ENCODE data around the gene HRC.
"Not testable (repeated sequence)": the region's sequence is repeated elsewhere in the genome, so short reads cannot be mapped to it uniquely, and the experiment has no call there.

HRC gene

DNA sequence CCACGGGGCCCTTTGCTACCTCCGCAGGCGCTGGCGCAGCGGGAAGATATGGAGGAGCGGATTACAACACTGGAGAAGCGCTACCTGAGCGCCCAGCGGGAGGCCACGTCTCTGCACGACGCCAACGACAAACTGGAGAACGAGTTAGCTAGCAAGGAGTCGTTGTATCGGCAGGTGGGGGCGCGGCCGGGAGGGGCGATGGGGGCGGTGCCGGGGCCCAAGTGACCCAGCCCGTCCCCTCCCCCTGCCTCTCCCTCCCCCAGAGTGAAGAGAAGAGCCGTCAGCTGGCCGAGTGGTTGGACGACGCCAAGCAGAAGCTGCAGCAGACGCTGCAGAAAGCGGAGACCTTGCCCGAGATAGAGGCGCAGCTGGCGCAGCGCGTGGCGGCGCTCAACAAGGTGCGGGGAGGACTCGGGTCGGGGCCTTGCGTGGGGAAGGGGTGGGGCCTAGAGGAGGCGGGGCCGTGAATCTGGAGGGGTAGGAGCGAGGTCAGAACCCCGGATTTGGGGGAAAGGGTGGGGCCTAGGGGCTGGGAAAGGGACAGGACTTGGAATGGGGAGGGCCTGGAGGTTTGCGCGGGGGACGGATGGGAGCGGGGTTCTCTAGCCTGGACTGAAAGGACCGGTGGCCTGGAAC lies 22.1 kb downstream of the HRC start:
- DNase-seq: no peak

DNA sequence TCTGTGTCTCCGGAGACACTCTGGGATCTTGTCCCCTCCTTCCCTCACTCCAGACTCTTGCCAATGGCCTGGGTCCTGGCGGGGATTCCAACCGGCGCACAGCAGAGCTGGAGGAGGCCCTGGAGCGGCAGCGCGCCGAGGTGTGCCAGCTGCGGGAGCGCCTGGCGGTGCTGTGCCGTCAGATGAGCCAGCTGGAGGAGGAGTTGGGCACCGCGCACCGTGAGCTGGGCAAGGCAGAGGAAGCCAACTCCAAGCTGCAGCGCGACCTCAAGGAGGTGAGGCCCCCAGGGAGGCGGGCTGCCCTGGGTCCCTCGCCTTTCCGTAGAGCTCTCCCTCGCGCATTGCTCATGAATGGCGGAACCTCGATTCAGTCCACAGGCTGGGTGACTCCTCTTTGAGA lies 24.9 kb downstream of the HRC start:
- no peak for DNase-seq

DNA sequence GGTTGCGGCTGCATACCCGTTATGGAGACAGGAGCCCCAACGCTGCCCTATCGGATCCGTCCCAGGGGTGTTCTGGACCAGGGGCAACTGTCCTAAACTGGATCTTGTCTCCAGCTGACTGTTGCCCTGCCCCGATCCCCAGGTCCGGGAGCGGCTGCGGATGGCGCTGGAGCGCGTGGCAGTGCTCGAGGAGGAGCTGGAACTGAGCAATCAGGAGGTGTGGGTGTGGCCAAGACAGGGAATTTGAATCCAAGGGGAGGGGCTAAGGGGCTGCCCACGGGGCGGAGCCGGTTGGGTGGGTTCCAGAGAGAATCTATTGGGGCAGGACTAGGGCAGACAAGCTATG lies 26.0 kb downstream of the HRC start:
- DNase-seq: no peak

DNA sequence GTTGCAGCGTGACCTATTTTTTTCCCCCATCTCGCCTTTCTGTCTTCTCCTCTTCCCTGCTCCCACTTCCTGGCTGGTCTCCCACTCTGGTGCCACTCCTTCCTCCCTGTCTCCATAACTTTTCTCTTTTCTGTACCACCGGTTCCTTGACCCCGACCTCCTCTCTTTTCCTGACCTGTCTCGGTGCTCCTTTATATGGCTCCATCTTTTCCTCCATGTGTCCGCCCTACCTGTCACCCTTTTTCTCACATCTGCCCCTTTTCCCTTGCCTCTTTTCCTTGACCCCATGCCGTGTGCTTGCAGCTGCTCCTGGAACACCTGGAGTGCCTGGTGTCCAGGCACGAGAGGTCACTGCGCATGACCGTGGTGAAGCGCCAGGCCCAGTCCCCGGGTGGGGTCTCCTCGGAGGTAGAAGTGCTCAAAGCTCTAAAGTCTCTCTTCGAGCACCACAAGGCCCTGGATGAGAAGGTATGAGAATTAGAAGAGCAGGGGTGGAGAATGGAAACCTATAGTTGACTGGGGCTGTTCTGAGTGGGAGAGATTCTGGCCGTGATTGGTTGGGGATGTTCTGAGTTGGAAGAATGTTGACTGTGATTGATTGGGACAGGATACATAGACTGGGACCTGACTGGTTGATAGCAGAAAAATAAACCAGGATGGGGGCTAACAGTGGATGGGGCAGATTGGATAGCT lies 26.5 kb downstream of the HRC start:
- no peak for DNase-seq

DNA sequence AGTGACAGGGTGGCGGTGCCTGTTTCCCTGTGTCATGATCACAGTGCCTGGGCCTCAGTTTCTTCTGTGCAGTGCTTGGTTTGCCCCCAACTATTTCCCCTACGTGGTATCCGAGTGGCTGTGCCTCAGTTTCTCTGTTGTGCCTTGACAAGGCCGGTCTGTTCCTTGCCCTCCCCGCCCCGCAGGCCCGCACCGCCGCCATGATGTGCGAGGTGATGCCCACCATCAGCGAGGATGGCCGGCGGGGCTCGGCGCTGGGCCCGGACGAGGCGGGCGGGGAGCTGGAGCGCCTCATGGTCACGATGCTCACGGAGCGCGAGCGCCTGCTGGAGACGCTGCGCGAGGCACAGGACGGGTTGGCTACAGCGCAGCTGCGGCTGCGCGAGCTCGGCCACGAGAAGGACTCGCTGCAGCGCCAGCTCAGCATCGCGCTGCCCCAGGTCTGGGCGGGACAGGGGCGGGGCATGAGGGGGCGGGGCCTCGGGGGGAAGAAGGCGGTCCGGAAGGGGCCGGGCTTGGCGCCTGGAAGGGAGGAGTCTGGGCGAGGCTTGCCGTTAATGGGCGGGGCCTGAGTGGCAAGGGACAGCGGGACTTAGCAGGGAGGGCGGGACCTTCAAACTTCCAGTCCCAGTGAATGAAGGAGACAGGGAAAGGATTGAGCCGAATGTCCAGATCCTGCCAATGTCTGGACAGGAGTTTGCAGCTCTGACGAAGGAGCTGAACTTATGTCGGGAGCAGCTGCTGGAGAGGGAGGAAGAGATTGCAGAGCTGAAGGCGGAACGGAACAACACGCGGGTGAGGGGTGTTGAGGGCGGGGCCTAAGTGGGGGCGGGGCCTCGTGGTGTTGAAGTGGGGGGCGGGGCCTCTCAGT lies 27.3 kb downstream of the HRC start:
- DNase-seq: peak; percentile 87

DNA sequence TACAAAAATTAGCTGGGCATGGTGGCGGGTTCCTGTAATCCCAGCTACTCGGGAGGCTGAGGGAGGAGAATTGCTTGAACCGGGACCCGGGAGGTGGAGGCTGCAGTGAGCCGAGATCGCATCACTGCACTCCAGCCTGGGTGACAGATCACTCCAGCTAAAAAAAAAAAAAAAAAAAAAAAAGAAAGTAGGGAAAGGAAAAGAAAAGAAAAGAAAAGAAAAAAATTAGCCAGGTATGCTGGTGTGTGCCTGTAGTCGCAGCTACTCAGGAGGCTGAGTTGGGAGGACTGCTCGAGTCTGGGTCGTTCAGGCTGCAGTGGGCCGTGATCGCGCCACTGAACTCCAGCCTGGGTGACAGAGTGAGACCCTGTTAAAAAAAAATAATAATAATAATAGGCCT lies 28.0 kb downstream of the HRC start:
- not testable (repeated sequence) for DNase-seq

DNA sequence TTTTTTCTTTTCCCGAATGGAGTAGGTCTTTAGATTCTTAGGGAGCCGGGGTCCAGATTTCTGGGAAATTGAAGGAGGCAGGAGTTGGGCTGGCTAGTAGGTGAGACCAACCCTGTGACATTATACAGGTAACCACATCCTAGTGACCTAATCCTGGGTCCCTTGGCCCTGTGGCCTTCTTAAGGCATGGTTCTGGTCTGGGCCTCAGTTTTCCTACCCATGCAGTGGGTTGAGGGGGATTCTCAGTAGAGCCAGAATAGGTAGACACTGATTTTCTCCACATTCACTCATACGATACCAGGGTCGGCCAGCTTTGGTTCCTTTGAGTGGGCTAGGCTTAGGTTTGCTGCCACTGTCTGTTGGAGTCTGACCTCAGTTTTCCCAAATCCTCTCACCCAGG lies 28.6 kb downstream of the HRC start:
- no peak for DNase-seq

DNA sequence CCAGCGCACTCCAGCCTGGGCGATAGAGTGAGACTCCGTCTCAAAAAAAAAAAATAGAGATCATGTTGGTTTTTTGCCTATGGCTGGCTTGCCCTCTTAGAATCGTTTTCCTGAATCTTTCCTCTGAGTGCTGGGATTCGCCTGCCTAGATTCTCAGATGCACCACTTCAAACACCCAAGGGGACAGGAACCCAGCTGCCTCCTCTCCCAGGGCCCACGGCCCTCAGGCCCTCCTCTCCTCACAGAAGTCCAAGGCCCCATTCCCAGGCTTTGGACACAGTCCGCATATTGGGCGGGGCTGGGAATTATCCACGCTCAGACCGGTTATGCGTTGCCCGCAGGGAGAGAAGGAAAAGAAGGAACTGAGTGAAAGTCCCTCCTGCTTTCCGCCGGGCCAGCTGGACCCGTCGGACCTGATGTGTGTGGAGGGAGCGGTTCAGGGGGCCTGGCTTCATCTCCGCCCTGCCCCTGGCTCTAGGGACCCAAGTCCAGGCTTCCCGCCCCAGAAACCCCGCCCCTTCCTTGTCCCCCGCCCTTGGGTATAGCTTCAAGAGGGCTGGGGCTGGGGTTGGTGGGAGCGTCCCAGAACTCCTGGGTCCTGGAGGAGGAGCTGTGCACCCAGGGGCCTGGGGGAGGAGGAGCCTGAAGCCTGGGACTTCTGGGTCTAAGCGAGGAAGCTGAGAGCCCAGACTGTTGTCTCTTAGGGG lies 30.0 kb downstream of the HRC start:
- DNase-seq: no peak

DNA sequence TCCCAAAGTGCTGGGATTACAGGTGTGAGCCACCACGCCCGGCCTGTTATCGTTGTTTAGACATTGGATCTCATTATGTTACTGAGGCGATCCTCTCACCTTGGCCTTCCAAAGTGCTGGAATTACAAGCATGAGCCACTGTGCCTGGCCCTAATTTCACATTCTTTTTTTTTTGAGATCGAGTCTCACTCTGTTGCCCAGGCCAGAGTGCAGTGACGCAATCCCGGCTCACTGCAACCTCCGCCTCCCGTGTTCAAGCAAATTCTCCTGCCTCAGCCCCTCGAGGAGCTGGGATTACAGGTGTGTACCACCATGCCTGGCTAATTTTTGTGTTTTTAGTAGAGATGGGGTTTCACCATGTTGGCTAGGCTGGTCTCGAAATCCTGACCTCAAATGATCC lies 31.9 kb downstream of the HRC start:
- not testable (repeated sequence) for DNase-seq

DNA sequence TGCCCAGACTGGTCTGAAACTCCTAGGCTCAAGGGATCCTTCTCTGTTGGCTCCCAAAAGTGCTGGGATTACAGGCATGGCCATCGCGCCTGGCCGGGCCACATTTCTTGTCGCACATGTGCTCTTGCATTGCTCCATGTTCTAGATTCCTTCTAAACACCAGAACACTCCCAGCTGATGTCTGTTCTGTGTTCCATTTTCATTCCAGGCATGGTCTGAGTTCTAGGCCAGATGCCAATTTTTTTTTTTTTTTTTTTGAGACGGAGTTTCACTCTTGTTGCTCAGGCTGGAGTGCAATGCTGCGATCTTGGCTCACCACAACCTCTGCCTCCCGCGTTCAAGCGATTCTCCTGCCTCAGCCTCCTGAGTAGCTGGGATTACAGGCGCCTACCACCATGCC lies 33.4 kb downstream of the HRC start:
- DNase-seq: not testable (repeated sequence)

DNA sequence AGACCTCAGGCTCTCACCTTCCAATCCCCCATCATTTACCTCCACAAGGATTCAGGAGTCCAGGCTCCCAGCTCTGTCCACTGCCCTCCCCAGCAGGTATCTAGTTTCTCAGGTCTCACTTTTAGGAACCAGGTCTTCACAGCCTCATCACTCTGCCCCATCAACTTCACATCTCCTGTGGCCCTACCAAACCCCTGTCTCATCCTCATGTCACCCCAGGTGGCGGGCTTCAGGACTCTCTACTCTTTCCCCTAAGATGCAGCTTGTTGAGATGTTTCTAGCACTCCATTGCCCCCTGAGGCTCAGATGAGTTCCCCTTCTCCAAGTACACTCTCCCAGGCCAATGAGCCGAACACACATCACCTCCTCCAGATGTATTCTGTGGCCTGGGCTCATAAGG lies 34.3 kb downstream of the HRC start:
- DNase-seq: no peak

DNA sequence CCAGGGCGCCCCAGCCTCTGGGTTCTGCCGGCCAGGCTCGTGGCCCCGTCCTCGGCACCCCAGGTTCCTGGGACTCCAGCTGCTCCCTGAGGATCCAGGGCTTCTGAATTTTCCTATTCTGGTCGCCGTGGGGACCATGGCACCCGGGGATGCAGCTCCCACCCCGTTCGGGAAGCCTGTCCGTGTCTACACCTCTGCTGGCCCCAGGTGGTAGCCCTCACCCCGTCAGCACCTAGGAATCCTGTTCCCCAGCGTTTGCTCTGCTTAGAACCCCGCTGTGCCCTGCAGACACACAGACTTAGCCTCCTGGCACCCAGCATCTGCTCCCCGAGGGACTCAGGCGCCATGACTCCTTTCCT lies 34.9 kb downstream of the HRC start:
- no peak for DNase-seq

DNA sequence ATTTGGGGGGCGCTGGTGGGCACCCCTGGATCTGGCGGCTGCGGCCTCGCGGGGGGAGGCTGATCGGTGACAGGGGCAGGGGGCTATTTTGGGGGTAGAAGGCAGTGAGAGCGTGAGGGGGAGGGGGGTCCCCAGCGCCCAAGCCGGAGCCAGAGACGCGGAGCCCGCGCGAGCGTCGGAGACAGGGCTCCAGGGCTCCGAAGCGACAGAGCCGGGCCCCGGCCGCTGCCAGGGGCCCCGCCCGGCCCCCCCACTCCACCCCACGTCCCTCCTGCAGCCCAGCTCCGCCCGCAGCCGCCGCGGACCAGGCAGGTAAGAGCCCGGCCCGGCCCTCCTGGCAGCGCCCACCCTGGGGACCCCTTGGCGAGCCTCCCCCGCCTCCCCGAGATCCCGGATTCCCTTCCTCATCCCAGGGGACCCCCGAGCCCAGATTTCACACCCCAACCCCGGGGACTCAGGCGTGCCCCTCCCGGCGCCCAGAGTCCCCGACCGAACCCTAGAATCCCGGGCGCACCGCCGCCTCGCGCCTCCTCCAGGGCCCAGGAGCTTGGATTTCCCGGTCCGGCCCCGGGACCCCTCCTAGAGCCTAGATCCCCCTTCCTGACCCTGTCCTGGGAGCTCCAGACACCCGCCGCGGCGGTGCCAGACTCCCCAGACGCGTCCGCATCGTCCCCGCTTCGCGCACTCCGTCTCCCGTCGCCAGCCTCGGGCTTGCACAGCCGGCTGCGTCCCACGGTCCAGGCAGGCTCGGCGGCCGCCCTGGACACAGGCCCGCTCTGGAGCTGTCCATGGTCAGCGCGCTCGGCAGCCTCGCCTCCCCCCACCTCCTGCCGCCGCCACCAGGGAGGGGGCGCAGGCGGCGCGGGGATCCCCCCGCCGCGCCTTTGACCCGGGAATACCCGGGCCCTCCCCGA lies 35.5 kb downstream of the HRC start, which contains the start of gene PPFIA3:
PPFIA3 (plus strand) TSS at position 134 of the 914 bp plus-strand sequence. CDS start 8,330 bp downstream, outside the sequence.
- DNase-seq: no peak

DNA sequence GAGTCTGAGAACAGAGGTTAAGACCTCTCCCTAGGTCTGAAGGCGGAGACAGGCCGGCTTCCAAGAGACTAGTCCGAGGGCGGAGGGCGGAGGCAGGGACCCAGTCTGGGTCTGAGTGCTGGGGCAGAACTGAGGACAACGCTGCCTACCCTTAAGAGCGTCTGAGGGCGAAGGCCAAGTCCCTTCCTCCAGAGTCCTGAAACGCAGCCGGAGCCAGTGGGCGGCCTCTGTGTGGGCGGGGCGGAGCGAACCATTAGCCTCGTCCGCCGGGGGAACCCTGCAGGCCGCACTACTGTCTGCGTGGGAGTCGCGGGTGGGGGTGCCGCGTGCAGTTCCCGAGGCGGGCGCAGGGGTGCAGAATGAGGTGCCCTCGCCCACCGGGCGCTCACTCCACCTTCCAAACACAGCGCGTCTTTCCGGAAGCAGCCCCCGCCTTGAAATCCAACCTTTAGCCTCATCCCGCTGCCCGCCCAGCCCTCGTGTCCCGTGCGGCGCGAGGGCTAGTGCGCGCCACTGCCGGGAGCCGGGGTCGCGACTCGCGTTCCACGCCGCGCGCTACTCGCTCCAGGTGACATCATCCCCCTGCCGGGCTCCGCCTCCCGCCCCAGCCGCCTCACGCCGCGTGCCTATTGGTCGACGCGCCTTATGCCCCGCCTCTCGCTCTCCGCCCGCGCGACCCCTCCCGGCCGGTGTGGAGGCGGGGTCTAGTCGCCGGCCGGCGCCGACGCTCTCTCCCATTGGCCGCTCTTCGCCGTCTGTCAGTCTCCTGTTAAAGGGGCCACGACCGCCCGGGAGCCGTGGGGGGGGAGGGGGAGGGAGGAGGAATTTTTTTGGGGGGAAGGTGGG lies 36.4 kb downstream of the HRC start, which contains the start of gene C19orf73:
C19orf73 (minus strand) TSS at position 579 of the 846 bp plus-strand sequence; CDS start at position 458, 121 bp downstream.
- peak; percentile 88 for DNase-seq

DNA sequence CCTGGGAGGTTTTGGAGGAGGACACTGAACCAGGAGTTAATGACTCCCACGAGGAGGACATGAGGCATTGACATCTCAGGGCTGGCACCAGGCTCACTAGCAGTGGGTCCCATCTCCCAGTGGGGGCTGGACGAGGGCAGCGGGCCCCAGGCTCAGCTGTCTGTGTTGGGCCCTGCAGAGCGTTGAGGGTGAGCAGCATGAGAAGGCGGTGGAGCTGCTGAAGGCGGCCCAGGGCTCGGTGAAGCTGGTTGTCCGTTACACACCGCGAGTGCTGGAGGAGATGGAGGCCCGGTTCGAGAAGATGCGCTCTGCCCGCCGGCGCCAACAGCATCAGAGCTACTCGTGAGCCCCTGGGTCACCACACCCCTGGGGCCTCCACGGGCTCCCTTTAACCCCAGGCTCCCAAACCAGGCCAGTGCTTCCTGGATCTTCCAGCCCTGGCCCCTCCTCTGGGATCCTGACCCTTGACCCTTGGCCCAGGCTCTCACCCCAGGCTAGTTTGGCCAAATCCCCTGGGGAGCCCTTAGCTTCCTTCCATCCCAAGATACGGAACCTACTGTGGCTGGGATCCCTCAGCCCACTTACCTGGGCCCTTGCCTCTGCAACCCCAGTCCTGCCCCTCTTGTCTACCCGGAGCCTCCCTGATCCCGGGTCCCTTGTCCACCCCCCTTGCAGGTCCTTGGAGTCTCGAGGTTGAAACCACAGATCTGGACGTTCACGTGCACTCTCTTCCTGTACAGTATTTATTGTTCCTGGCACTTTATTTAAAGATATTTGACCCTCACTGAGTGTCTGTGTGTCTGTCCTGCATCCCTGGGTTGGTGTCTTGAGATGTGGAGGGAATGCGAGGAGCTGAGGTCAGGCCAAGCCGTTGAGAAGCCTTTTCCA lies 37.3 kb downstream of the HRC start:
- DNase-seq: no peak

DNA sequence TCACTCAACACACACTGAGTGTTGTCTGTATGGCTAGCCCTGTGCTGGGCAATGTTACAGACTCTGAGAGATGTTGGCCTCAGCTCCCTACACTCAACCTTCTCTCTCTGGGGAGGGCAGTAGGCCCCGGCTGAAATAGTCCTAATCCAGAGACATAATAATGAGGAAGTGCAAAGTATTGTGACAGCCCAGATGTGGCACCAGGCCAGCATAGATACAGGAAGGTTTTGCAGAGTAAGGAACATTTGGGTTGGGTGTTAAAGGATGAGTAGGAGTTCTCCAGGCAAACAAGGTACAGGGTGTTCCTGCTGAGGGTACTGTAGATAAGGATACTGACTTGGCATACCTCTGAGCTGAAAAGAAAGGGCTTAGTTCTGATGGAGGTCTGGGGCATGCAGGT lies 38.7 kb downstream of the HRC start:
- DNase-seq: no peak

DNA sequence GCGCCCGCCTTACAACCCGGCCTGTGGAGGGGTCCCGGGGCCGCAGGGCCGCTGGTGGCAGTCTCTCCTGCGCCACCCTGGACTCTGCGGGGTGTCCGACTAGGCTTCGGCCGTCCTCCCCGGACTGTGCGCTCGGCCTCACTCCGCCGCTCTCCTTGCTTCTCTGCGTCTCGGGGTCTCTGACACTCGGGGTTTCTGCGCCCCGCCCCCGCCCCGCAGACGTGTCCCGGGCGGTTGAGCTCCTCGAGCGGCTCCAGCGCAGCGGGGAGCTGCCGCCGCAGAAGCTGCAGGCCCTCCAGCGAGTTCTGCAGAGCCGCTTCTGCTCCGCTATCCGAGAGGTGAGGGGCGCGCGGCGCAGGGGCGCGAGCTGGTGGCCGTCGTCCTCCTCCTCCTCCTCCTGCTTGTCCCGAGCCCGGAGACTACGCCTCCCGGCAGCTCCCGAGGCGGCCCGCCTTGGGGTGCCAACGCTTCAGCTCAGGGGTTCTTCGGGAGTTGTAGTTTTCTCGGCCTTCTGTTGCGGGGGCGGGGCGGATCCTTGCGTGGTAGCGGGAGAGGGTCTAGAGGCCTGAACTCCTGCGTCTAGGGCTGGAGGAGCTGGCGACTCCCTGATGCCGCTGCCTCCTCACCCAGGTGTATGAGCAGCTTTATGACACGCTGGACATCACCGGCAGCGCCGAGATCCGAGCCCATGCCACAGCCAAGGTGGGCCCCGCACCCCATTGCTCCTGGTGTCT lies 40.4 kb downstream of the HRC start:
- DNase-seq: no peak

DNA sequence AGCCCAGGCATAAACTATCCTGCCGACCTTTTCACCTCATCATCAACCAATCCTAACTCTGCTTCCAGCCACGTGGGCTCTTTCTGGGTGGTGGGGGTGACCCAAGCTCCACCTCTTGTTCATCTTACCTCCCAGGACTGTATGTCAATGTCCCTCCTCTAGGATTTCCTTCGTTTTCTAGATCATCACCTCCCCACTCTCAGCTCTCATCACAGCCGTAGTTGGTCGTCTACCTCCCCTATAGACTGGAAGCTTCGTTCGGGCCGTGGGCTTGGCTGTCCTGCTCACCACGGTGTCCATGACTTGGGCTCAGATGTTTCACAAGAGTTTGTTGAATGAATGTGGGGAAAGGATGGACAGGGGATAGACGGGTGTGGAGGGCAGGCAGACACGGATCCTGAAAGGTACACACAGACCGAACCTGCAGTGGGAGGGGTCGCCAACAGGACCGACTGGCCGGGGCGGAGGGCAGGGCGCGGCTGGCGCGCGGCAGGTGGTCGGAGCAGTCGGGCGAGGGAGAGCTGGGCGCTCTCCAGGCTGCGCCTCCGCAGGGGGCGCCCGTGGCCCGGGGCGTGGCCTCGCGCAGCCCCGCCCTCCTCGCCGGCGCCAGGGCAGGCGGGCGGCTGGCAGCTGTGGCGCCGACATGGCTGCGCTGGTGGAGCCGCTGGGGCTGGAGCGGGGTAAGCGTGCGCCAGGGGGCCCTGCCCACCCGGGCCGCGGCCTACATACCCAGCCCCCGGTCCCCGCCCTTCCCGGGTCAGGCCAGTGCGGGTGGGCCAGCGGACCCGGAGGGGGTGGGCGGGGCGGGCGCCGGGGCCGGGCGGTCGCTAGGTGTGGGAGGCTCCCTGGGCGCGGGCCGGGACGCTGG lies 41.2 kb downstream of the HRC start, which contains the start of gene LIN7B:
LIN7B (plus strand) TSS at position 609 of the 868 bp plus-strand sequence; CDS start at position 644, 35 bp downstream.
- no peak for DNase-seq

All from NCI-H187 treated with DMSO at 0.1 percent for 48 hours (cell line).